ENCODE results near the gene HEBP2. TPM values are rescaled to one million over a fixed set of nuclear protein-coding genes. Genes with fewer than 3 reads are reported as not detected.

Gene HEBP2
- polyA plus RNA-seq, 1 experiment = 16.8 TPM

GRCh38 chr6:138410048-138410735, 6.2 kb downstream of the HEBP2 start:
- Histone ChIP-seq H3K27ac (ENCODE audit: low read depth, low read length) (peak overlapping the region; percentile 34), H3K9me3 (ENCODE audit: control insufficient read depth, insufficient read depth, low read length) (no peaks in the 10 kb centered on the region), H3K4me3 (ENCODE audit: low read depth, low read length) (no peak overlapping the region), H3K27me3 (ENCODE audit: control insufficient read depth, insufficient read depth, low read length) (no peaks in the 10 kb centered on the region)
- peak; percentile 32 for DNase-seq (ENCODE audit: low read depth, low spot score)
- ChIA-PET CTCF (interaction anchor here (0.9 to 1.4 kb wide), 5 partner anchors 19 to 301 kb away, joined by 3 to 6 read pairs (median 4); no protein-coding TSS in a partner anchor), POLR2A (interaction anchor here (0.7 kb wide), 1 partner anchor 162 kb away, joined by 3 read pairs; no protein-coding TSS in a partner anchor)
- TF ChIP-seq, protein P1, sequence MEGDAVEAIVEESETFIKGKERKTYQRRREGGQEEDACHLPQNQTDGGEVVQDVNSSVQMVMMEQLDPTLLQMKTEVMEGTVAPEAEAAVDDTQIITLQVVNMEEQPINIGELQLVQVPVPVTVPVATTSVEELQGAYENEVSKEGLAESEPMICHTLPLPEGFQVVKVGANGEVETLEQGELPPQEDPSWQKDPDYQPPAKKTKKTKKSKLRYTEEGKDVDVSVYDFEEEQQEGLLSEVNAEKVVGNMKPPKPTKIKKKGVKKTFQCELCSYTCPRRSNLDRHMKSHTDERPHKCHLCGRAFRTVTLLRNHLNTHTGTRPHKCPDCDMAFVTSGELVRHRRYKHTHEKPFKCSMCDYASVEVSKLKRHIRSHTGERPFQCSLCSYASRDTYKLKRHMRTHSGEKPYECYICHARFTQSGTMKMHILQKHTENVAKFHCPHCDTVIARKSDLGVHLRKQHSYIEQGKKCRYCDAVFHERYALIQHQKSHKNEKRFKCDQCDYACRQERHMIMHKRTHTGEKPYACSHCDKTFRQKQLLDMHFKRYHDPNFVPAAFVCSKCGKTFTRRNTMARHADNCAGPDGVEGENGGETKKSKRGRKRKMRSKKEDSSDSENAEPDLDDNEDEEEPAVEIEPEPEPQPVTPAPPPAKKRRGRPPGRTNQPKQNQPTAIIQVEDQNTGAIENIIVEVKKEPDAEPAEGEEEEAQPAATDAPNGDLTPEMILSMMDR (IDR thresholded peaks at IDR 0.05; ENCODE audit: low read depth, low read length) = no peak

- ChIA-PET CTCF (interaction anchor here (0.6 to 1.4 kb wide), 5 partner anchors 17 to 355 kb away, joined by 3 to 6 read pairs (median 3); no protein-coding TSS in a partner anchor), POLR2A (no interaction called here)
- Histone ChIP-seq H3K27me3 (ENCODE audit: control insufficient read depth, insufficient read depth, low read length) (no peaks in the 10 kb centered on the region), H3K9me3 (ENCODE audit: control insufficient read depth, insufficient read depth, low read length) (no peaks in the 10 kb centered on the region), H3K27ac (ENCODE audit: low read depth, low read length) (no peak overlapping the region), H3K4me3 (ENCODE audit: low read depth, low read length) (no peak overlapping the region)
- TF ChIP-seq, protein P1 (IDR thresholded peaks at IDR 0.05; ENCODE audit: low read depth, low read length) = no peak
- no peak for DNase-seq (ENCODE audit: low read depth, low spot score)
Observed at GRCh38 chr6:138410972-138411880, 7.2 kb downstream of the HEBP2 start.

- ChIA-PET POLR2A (no interaction called here), CTCF (interaction anchor here (1.5 kb wide), 1 partner anchor 11 kb away, joined by 7 read pairs; the partner anchor contains the start of gene HEBP2)
- H3K27me3 ChIP-seq (ENCODE audit: control insufficient read depth, insufficient read depth, low read length) = no peaks in the 10 kb centered on the region
- no peak for DNase-seq (ENCODE audit: low read depth, low spot score)
- no peak overlapping the region for H3K4me3 ChIP-seq (ENCODE audit: low read depth, low read length)
- TF ChIP-seq, protein P1 (IDR thresholded peaks at IDR 0.05; ENCODE audit: low read depth, low read length) = no peak
- H3K27ac ChIP-seq (ENCODE audit: low read depth, low read length) = no peak overlapping the region
- H3K9me3 ChIP-seq (ENCODE audit: control insufficient read depth, insufficient read depth, low read length) = no peaks in the 10 kb centered on the region
Observed at GRCh38 chr6:138415125-138415524, 11.1 kb downstream of the HEBP2 start.

GRCh38 chr6:138416206-138416605, 12.2 kb downstream of the HEBP2 start:
- Histone ChIP-seq H3K27ac (ENCODE audit: low read depth, low read length) (no peak overlapping the region), H3K27me3 (ENCODE audit: control insufficient read depth, insufficient read depth, low read length) (no peaks in the 10 kb centered on the region), H3K4me3 (ENCODE audit: low read depth, low read length) (no peak overlapping the region), H3K9me3 (ENCODE audit: control insufficient read depth, insufficient read depth, low read length) (no peaks in the 10 kb centered on the region)
- ChIA-PET POLR2A (no interaction called here), CTCF (no interaction called here)
- no peak for DNase-seq (ENCODE audit: low read depth, low spot score)
- TF ChIP-seq, protein P1 (IDR thresholded peaks at IDR 0.05; ENCODE audit: low read depth, low read length) = no peak

Measured in AG04450 (cell line).